Hepatocyte (in vitro differentiated cells): ENCODE results near the gene ARMC7. TPM values are rescaled to one million over a fixed set of nuclear protein-coding genes. Genes with fewer than 3 reads are reported as not detected.

Experiments used
- DNase-seq: peaks from one replicate; pipeline ENCODE4 v3.0.0-alpha.2; 2016; ENCODE audit warnings: low spot score
- H2AFZ ChIP-seq: fragments of 200-600 bp; sonication (generic); 2 replicates; pipeline ENCODE4 v1.6.0; 2016; ENCODE audit warnings: antibody characterized with exemption, mild to moderate bottlenecking
- H3K27ac ChIP-seq: fragments of 200-600 bp; sonication (generic); 2 replicates; pipeline ENCODE4 v1.5.1; 2016; ENCODE audit warnings: mild to moderate bottlenecking
- H3K27me3 ChIP-seq: fragments of 200-600 bp; sonication (generic); 2 replicates; pipeline ENCODE4 v1.6.1; 2016
- H3K36me3 ChIP-seq: fragments of 200-600 bp; sonication (generic); replicated peaks from 2 replicates; pipeline ENCODE4 v1.5.1; 2016; ENCODE audit warnings: low read depth; ENCODE audit not compliant: insufficient read depth
- H3K4me1 ChIP-seq: fragments of 200-600 bp; sonication (generic); 2 replicates; pipeline ENCODE4 v1.5.1; 2016; ENCODE audit warnings: mild to moderate bottlenecking, moderate library complexity; ENCODE audit not compliant: insufficient read depth
- H3K4me2 ChIP-seq: fragments of 200-600 bp; sonication (generic); 2 replicates; pipeline ENCODE4 v1.6.0; 2016
- H3K4me3 ChIP-seq: fragments of 200-600 bp; sonication (generic); 2 replicates; pipeline ENCODE4 v1.5.1; 2016; ENCODE audit warnings: mild to moderate bottlenecking
- H3K79me2 ChIP-seq: fragments of 200-600 bp; sonication (generic); 2 replicates; pipeline ENCODE4 v1.6.0; 2017; ENCODE audit warnings: mild to moderate bottlenecking
- H3K9me2 ChIP-seq: fragments of 200-600 bp; sonication (generic); replicated peaks from 2 replicates; pipeline ENCODE4 v1.6.0; 2017; ENCODE audit warnings: mild to moderate bottlenecking; ENCODE audit not compliant: insufficient read depth
- H3K9me3 ChIP-seq: fragments of 200-600 bp; sonication (generic); 2 replicates; pipeline ENCODE4 v1.5.1; 2016; ENCODE audit warnings: low read depth, mild to moderate bottlenecking
- H4K20me1 ChIP-seq: fragments of 200-600 bp; sonication (generic); 2 replicates; pipeline ENCODE4 v1.6.0; 2016; ENCODE audit warnings: mild to moderate bottlenecking; ENCODE audit not compliant: insufficient read depth, poor library complexity, severe bottlenecking
- EZH2 ChIP-seq: fragments of 200-600 bp; sonication (generic); IDR thresholded peaks from 2 replicates; pipeline ENCODE4 v1.6.1; 2016; ENCODE audit warnings: antibody characterized with exemption, mild to moderate bottlenecking, borderline replicate concordance
- EZH2phosphoT487 ChIP-seq: fragments of 200-600 bp; sonication (generic); IDR thresholded peaks from one replicate; pipeline ENCODE4 v1.6.1; 2018; ENCODE audit warnings: antibody characterized with exemption, mild to moderate bottlenecking, low read depth, moderate library complexity; ENCODE audit not compliant: unreplicated experiment, severe bottlenecking
- WGBS: methylation state at CpG from one replicate; pipeline ENCODE4 v1.1.6; 2016; ENCODE audit warnings: low lambda C conversion rate; ENCODE audit errors: missing lambda C conversion rate; 5-methylcytosine and 5-hydroxymethylcytosine counted together
- polyA plus RNA-seq: library from polyadenylated mRNA; unstranded; fragments of >200 nt; fragmentation: Nextera tagmentation; extraction: Ambion mirVana; gene quantifications from 2 replicates; pipeline ENCODE4 v1.2.1, GENCODE V29; 2016
- total RNA-seq: library from RNA; depleted of rRNA; stranded (reverse); fragments of >200 nt; gene quantifications from 2 replicates; pipeline ENCODE4 v1.2.3, GENCODE V29; 2014
- TF ChIP-seq, protein P1 (sequence below): fragments of 200-600 bp; sonication (generic); IDR thresholded peaks from 2 replicates; pipeline ENCODE4 v1.5.1; 2016; ENCODE audit warnings: antibody characterized with exemption, mild to moderate bottlenecking; ENCODE audit not compliant: poor library complexity

The ARMC7 gene
- total and polyA plus RNA-seq, 2 experiments from 2014 or later: 3.5 to 4.0 TPM

DNA sequence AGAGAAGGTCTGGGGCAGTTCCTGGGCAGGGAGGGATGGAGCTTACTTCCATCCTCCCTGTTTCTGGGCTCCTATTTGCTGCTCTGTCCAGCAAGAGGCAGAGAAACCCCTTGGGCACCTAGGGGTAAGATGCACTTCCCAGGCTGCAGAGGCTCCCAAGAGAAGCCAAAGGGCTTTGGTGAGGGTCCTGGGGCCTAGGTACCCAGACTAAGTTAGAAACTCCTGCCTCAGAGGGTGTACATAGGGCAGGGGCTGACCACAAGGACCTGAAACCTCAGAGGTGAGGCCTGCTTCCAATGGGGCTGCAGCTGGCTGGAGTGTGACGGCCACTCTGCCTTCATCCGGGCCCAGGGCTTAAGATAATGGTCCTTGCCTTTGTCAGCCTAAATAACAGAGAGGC lies 1.6 kb upstream of the ARMC7 start:
- Histone ChIP-seq H4K20me1 (no peaks in the 10 kb centered on the region), H2AFZ (no peak overlapping the region), H3K27ac (no peak overlapping the region), H3K9me3 (no peaks in the 10 kb centered on the region), H3K27me3 (no peaks in the 10 kb centered on the region), H3K79me2 (peaks cover 22% of the 10 kb centered on the region), H3K36me3 (no peaks in the 10 kb centered on the region), H3K4me2 (no peak overlapping the region), H3K9me2 (no peaks in the 10 kb centered on the region), H3K4me1 (peaks cover 13% of the 10 kb centered on the region), H3K4me3 (no peak overlapping the region)
- no peak for TF ChIP-seq EZH2
- TF ChIP-seq, protein P1, sequence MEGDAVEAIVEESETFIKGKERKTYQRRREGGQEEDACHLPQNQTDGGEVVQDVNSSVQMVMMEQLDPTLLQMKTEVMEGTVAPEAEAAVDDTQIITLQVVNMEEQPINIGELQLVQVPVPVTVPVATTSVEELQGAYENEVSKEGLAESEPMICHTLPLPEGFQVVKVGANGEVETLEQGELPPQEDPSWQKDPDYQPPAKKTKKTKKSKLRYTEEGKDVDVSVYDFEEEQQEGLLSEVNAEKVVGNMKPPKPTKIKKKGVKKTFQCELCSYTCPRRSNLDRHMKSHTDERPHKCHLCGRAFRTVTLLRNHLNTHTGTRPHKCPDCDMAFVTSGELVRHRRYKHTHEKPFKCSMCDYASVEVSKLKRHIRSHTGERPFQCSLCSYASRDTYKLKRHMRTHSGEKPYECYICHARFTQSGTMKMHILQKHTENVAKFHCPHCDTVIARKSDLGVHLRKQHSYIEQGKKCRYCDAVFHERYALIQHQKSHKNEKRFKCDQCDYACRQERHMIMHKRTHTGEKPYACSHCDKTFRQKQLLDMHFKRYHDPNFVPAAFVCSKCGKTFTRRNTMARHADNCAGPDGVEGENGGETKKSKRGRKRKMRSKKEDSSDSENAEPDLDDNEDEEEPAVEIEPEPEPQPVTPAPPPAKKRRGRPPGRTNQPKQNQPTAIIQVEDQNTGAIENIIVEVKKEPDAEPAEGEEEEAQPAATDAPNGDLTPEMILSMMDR: no peak
- TF ChIP-seq EZH2phosphoT487: no peak
- WGBS: 79% methylated on average over 2 of the region's 2 CpGs
- no peak for DNase-seq

DNA sequence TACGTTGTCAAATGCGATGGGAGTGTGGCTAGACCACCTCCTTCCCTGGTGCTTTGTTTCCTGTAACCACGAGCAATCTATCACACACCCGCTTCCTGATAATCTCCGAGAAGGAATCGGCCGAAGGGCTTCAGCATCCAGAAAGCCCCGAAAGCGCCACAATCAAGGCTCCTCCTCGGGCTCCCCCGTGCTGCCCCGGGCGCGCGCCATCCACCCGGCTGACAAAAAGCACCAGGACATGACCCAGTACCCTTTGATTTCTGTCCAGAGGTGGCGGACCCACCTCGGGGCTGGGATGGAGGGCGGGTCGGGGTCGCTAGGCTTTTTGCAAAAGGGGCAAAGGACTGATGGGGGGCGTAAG lies 743 bp upstream of the ARMC7 start:
- H3K27ac ChIP-seq: no peak overlapping the region
- TF ChIP-seq, protein P1: no peak
- WGBS: 9% methylated on average over 20 of the region's 22 CpGs
- H3K9me2 ChIP-seq: no peaks in the 10 kb centered on the region
- no peaks in the 10 kb centered on the region for H4K20me1 ChIP-seq
- no peaks in the 10 kb centered on the region for H3K27me3 ChIP-seq
- peak overlapping the region; percentile 70 for H2AFZ ChIP-seq
- H3K4me1 ChIP-seq: peaks cover 13% of the 10 kb centered on the region
- H3K4me3 ChIP-seq: peak overlapping the region; percentile 68
- DNase-seq: no peak
- H3K36me3 ChIP-seq: no peaks in the 10 kb centered on the region
- H3K4me2 ChIP-seq: peak overlapping the region; percentile 98
- H3K9me3 ChIP-seq: no peaks in the 10 kb centered on the region
- H3K79me2 ChIP-seq: peaks cover 22% of the 10 kb centered on the region

DNA sequence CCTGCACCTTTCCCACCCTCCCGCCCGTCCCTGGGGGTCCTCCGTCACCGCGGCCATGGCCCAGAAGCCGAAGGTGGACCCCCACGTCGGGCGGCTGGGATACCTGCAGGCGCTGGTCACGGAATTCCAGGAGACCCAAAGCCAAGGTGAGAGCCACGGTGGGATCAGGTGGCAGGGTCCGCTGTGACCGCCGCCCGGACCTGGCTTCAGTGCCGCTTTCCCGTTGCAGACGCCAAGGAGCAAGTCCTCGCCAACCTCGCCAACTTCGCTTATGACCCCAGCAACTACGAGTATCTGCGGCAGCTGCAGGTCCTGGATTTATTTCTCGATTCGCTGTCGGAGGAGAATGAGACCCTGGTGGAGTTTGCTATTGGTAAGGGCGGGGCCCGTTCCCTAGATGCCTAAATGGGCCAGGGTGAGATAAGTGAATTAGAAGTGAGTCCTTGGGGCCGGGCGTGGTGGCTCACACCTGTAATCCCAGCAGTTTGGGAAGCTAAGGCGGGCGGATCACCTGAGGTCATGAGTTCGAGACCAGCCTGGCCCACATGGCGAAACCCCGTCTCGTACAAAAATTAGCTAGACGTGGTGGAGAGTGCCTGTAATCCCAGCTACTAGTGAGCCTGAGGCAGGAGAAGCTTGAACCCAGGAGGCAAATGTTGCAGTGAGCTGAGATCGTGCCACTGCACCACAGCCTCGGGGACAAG lies 617 bp downstream of the ARMC7 start:
- Histone ChIP-seq H3K27ac (peak overlapping the region; percentile 47), H4K20me1 (no peaks in the 10 kb centered on the region), H3K4me2 (peak overlapping the region; percentile 98), H3K4me1 (peaks cover 16% of the 10 kb centered on the region), H3K9me3 (no peaks in the 10 kb centered on the region), H2AFZ (peak overlapping the region; percentile 96), H3K9me2 (no peaks in the 10 kb centered on the region), H3K27me3 (no peaks in the 10 kb centered on the region), H3K4me3 (peak overlapping the region; percentile 68), H3K36me3 (no peaks in the 10 kb centered on the region), H3K79me2 (peaks cover 32% of the 10 kb centered on the region)
- TF ChIP-seq, protein P1: no peak
- no peak for TF ChIP-seq EZH2
- no peak for TF ChIP-seq EZH2phosphoT487
- DNase-seq: no peak
- WGBS: 24% methylated on average over 40 of the region's 40 CpGs
